ENCODE measurements around the gene IL36G.

Gene IL36G

GRCh38 chr2:113013336-113013661 is 35.5 kb downstream of the IL36G start:
- DNase-seq (ENCODE audit: low read depth in 2 of 2): no peak
- H3K4me3 ChIP-seq (replicated peaks in 1 of 2; ENCODE audit: low read depth in 2 of 2, low read length in 2 of 2): no peak overlapping the region
- TF ChIP-seq CTCF (IDR thresholded peaks at IDR 0.05; ENCODE audit: low read depth, low read length): no peak

- H3K4me3 ChIP-seq (replicated peaks in 1 of 2; ENCODE audit: low read depth in 2 of 2, low read length in 2 of 2): no peak overlapping the region
- TF ChIP-seq CTCF (IDR thresholded peaks at IDR 0.05; ENCODE audit: low read depth, low read length): no peak
- DNase-seq (ENCODE audit: low read depth in 2 of 2): no peak
Observed at GRCh38 chr2:113014067-113014466, 36.3 kb downstream of the IL36G start.

- TF ChIP-seq CTCF (IDR thresholded peaks at IDR 0.05; ENCODE audit: low read depth, low read length): no peak
- no peak for DNase-seq (ENCODE audit: low read depth in 2 of 2)
- H3K4me3 ChIP-seq (replicated peaks in 1 of 2; ENCODE audit: low read depth in 2 of 2, low read length in 2 of 2): no peak overlapping the region
Observed at GRCh38 chr2:113015042-113015441, 37.2 kb downstream of the IL36G start.

- TF ChIP-seq CTCF (IDR thresholded peaks at IDR 0.05; ENCODE audit: low read depth, low read length): no peak
- no peak overlapping the region for H3K4me3 ChIP-seq (replicated peaks in 1 of 2; ENCODE audit: low read depth in 2 of 2, low read length in 2 of 2)
- DNase-seq (ENCODE audit: low read depth in 2 of 2): no peak
Observed at GRCh38 chr2:113015655-113016054, 37.8 kb downstream of the IL36G start.

- H3K4me3 ChIP-seq (replicated peaks in 1 of 2; ENCODE audit: low read depth in 2 of 2, low read length in 2 of 2): no peak overlapping the region
- no peak for DNase-seq (ENCODE audit: low read depth in 2 of 2)
- no peak for TF ChIP-seq CTCF (IDR thresholded peaks at IDR 0.05; ENCODE audit: low read depth, low read length)
Observed at GRCh38 chr2:113018509-113018908, 40.7 kb downstream of the IL36G start.

- no peak overlapping the region for H3K4me3 ChIP-seq (replicated peaks in 1 of 2; ENCODE audit: low read depth in 2 of 2, low read length in 2 of 2)
- no peak for DNase-seq (ENCODE audit: low read depth in 2 of 2)
- TF ChIP-seq CTCF (IDR thresholded peaks at IDR 0.05; ENCODE audit: low read depth, low read length): no peak
Observed at GRCh38 chr2:113021312-113021711, 43.5 kb downstream of the IL36G start.

GRCh38 chr2:113024764-113025163 is 47.0 kb downstream of the IL36G start:
- no peak overlapping the region for H3K4me3 ChIP-seq (replicated peaks in 1 of 2; ENCODE audit: low read depth in 2 of 2, low read length in 2 of 2)
- TF ChIP-seq CTCF (IDR thresholded peaks at IDR 0.05; ENCODE audit: low read depth, low read length): no peak

More at GRCh38 chr2:113024764-113025163, 47.0 kb downstream of the IL36G start:
- no peak for DNase-seq (ENCODE audit: low read depth in 2 of 2)

All from cardiac fibroblast (primary cell).